Measurements from ENCODE around the gene SLC39A11.

GRCh38 chr17:73052923-73053322 lies 39.6 kb downstream of the SLC39A11 start:
- TF ChIP-seq EP300 (IDR thresholded peaks at IDR 0.05; ENCODE audit: borderline replicate concordance) (no peak), CREB1 (IDR thresholded peaks at IDR 0.05; ENCODE audit: low read depth) (no peak), MAX (IDR thresholded peaks at IDR 0.05) (no peak), FOXM1 (IDR thresholded peaks at IDR 0.05; ENCODE audit: borderline replicate concordance, low read depth) (no peak), EGR1 (IDR thresholded peaks at IDR 0.05) (no peak), TEAD4 (IDR thresholded peaks at IDR 0.05) (peak; percentile 50), NFIC (IDR thresholded peaks at IDR 0.05) (no peak), TAF1 (IDR thresholded peaks at IDR 0.05; ENCODE audit: low read depth) (no peak), RAD21 (IDR thresholded peaks at IDR 0.05; ENCODE audit: low read depth) (no peak), ZBTB7A (IDR thresholded peaks at IDR 0.05; ENCODE audit: low read depth) (no peak), REST (IDR thresholded peaks at IDR 0.05; ENCODE audit: low read depth) (no peak), TCF12 (IDR thresholded peaks at IDR 0.05; ENCODE audit: low read depth) (no peak), CEBPB (IDR thresholded peaks at IDR 0.05) (no peak), YY1 (IDR thresholded peaks at IDR 0.05; ENCODE audit: low read depth) (no peak)
